GM23248 (cell line): ENCODE measurements around the gene ARMH4.

ENCODE experiments used
- EZH2 ChIP-seq: fragments of 200-600 bp; sonication (generic); IDR thresholded peaks from 2 replicates; pipeline ENCODE4 v1.6.1; 2018; ENCODE audit warnings: antibody characterized with exemption, mild to moderate bottlenecking; ENCODE audit not compliant: insufficient read depth, poor library complexity, severe bottlenecking
- EZH2phosphoT487 ChIP-seq: fragments of 200-600 bp; sonication (generic); IDR thresholded peaks from 2 replicates; pipeline ENCODE4 v1.6.1; 2018; ENCODE audit warnings: antibody characterized with exemption, moderate library complexity, mild to moderate bottlenecking, low read depth; ENCODE audit not compliant: insufficient read depth

DNA sequence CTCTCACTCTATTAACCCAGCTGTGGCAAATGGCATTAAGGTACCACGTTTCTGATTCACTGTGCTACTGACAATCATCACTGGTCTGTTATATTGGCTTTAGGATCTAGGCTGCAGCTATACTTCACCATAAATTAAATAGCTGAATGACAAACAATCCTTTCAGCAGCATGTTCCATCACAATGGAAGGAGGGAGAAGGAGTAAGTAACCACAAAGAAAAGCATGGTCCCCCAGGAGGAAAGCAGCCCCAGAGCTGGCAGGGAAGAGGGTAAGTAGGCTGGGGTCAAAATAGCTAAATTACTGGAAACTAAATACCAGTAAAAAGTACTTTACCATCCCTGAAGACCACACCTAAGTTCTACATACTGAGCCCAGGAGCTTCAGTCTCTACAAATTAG lies 2.8 kb downstream of the ARMH4 start:
- TF ChIP-seq EZH2 (no peak), EZH2phosphoT487 (no peak)
